DND-41 (cell line): ENCODE measurements around the gene ZNG1C.
"Not testable (repeated sequence)": the region's sequence is repeated elsewhere in the genome, so short reads cannot be mapped to it uniquely, and the experiment has no call there.

Experiments used
- ATAC-seq: fragments of 200-7000 bp; cut with Tn5 transposase; 3 replicates; pipeline ENCODE4 v1.9.1; 2021; ENCODE audit warnings: low read depth; ENCODE audit not compliant: insufficient read depth
- DNase-seq: peaks from one replicate; pipeline ENCODE4 v3.0.0-alpha.2; 2020
- H2AFZ ChIP-seq: 2 replicates; pipeline ENCODE4 v1.6.0; 2012; ENCODE audit warnings: low read depth, low read length
- H3K27ac ChIP-seq: 2 replicates; pipeline ENCODE4 v1.5.1; 2012; ENCODE audit warnings: low read length, inconsistent platforms
- H3K27me3 ChIP-seq: fragments of 200-600 bp; sonication (generic); 2 replicates; pipeline ENCODE4 v1.6.0; 2012; ENCODE audit warnings: low read length, mild to moderate bottlenecking, inconsistent platforms; ENCODE audit not compliant: insufficient read depth, poor library complexity
- H3K36me3 ChIP-seq: 2 replicates; pipeline ENCODE4 v1.5.1; 2012; ENCODE audit warnings: low read length, inconsistent platforms; ENCODE audit not compliant: insufficient read depth
- H3K4me1 ChIP-seq: 2 replicates; pipeline ENCODE4 v1.5.1; 2012; ENCODE audit warnings: mild to moderate bottlenecking, low read length; ENCODE audit not compliant: insufficient read depth
- H3K4me2 ChIP-seq: 2 replicates; pipeline ENCODE4 v1.6.0; 2012; ENCODE audit warnings: mild to moderate bottlenecking, moderate library complexity, low read length, inconsistent platforms; ENCODE audit not compliant: insufficient read depth
- H3K4me3 ChIP-seq, 2 experiments: fragments of 200-600 bp in 1 of 2; shearing (Covaris generic) in 1 of 2; 2 replicates each; pipeline ENCODE4 v1.5.1; 2012 to 2016; ENCODE audit warnings: inconsistent platforms in 2 of 2, low read length in 2 of 2, mild to moderate bottlenecking in 2 of 2, low read depth in 1 of 2, moderate library complexity in 1 of 2
- H3K79me2 ChIP-seq: 2 replicates; pipeline ENCODE4 v1.6.0; 2012; ENCODE audit warnings: low read length, inconsistent platforms; ENCODE audit not compliant: insufficient read depth
- H3K9ac ChIP-seq: 2 replicates; pipeline ENCODE4 v1.6.0; 2012; ENCODE audit warnings: low read depth, mild to moderate bottlenecking, inconsistent platforms, low read length, moderate library complexity
- H3K9me3 ChIP-seq: 2 replicates; pipeline ENCODE4 v1.5.1; 2012; ENCODE audit warnings: low read length, moderate library complexity, mild to moderate bottlenecking, inconsistent platforms; ENCODE audit not compliant: insufficient read depth, severe bottlenecking
- H4K20me1 ChIP-seq: 2 replicates; pipeline ENCODE4 v1.6.0; 2012; ENCODE audit warnings: low read length; ENCODE audit not compliant: insufficient read depth

ZNG1C gene

DNA sequence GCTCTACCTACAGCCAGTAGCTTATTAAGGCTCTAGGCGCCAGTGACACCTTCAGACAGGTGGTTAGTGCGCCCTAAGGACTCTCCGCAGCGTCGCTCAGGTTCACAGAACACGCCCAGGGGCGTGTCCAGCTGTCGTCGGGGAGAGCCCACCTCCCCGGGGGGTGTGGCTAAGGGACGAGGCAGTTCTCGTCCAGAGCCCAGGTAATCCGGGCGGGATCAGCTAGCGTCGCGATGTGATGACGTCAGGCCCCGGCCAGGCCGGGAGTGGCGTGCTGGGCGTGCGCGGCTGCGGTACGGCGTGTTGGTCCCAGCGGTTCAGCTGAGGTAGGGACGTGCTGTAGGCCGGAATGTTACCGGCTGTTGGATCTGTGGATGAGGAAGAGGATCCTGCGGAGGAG is at the start of gene ZNG1C:
ZNG1C (plus strand) TSS at position 301 of the 400 bp plus-strand sequence; CDS start at position 350, 49 bp downstream.
- H3K27me3 ChIP-seq, H3K9me3 ChIP-seq, H3K9ac ChIP-seq, H3K27ac ChIP-seq, H3K4me3 ChIP-seq, H2AFZ ChIP-seq, DNase-seq, H3K4me2 ChIP-seq, ATAC-seq, H4K20me1 ChIP-seq, H3K36me3 ChIP-seq, H3K4me1 ChIP-seq, H3K79me2 ChIP-seq: not testable (repeated sequence)

DNA sequence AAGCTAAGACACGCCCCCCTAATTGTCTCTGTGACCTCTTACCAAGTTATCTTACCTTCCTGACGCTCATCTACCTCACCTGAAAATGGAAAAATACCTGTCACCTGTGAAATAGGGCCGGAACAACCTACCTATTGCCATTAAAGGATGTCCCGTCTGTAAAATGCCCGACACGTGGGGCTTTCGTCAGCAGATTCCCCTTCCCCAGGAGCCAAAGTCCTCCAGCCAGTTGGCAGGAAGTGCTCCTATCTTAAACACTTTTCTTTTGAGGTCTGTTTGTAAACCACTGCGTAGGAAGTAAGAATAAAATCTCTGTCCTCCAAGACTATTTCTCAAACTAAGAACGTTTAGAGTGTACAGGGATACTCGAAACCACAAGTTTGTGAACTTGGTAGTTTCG is 654 bp downstream of the ZNG1C start:
- not testable (repeated sequence) for ATAC-seq, H3K4me2 ChIP-seq, H3K9me3 ChIP-seq, H3K79me2 ChIP-seq, H3K36me3 ChIP-seq, H2AFZ ChIP-seq, H3K4me3 ChIP-seq, H3K9ac ChIP-seq, H3K4me1 ChIP-seq, H4K20me1 ChIP-seq, DNase-seq, H3K27ac ChIP-seq, H3K27me3 ChIP-seq

DNA sequence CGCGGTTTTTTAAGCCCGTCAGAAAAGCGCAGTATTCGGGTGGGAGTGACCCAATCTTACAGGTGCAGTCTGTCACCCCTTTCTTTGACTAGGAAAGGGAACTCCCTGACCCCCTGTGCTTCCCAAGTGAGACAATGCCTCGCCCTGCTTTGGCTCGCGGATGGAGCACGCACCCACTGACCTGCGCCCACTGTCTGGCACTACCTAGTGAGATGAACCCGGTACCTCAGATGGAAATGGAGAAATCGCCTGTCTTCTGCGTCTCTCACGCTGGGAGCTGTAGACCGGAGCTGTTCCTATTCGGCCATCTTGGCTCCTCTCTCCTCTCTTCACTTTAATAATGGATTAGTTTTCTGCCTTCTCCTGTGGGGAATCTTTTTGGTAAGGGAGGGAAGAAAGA is 39.3 kb downstream of the ZNG1C start:
- H3K4me2 ChIP-seq: not testable (repeated sequence)

DNA sequence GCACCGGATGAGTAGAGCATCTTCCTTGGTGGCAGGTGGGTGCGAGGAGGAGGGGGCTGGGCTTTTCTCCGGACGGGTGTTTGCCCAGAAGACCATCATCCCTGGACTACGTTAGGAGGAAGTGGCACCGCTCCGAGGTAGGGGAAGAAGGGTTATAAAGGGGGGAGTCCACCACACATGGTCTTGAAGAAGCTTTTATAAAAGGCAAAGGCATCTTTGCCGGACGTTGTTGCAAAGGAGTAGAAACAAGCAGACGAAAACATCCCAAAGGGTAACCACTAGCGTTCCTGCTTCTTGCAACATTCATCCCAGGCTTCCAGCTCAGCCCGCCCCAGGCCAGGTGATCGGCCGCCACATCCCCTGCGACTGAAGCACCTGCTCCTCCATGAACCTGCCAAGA is 60.8 kb downstream of the ZNG1C start, which contains the start of gene FOXD4L3:
FOXD4L3 (plus strand) TSS at position 301 of the 400 bp plus-strand sequence; CDS start at position 386, 85 bp downstream.
- ATAC-seq, H3K4me3 ChIP-seq, H3K36me3 ChIP-seq, H2AFZ ChIP-seq, H3K9me3 ChIP-seq, H3K9ac ChIP-seq, H3K4me1 ChIP-seq, DNase-seq, H3K27ac ChIP-seq, H3K4me2 ChIP-seq, H3K79me2 ChIP-seq, H3K27me3 ChIP-seq, H4K20me1 ChIP-seq: not testable (repeated sequence)

More for the DNA sequence above, 39.3 kb downstream of the ZNG1C start:
- H3K9me3 ChIP-seq, H4K20me1 ChIP-seq, H2AFZ ChIP-seq, H3K27ac ChIP-seq, ATAC-seq, H3K9ac ChIP-seq, H3K27me3 ChIP-seq, H3K36me3 ChIP-seq, H3K79me2 ChIP-seq, H3K4me3 ChIP-seq, DNase-seq, H3K4me1 ChIP-seq: not testable (repeated sequence)

DNA sequence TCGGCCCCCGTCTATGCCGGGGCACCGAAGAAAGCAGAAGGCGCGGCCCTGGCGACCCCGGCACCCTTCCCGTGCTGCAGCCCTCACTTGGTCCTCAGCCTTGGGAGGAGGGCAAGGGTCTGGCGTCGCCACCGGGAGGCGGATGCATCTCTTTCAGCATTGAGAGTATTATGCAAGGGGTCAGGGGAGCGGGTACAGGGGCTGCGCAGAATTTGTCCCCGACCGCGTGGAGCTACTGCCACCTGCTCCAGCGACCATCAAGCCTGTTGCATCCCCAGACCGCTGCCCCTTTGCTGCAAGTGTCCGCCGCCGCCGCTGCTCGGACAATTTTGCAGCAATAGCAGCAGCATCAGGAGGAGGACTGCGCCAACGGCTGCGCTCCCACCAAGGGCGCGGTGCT is 62.0 kb downstream of the ZNG1C start:
- H3K4me3 ChIP-seq, H3K27me3 ChIP-seq, H3K27ac ChIP-seq, ATAC-seq, DNase-seq, H3K4me1 ChIP-seq, H2AFZ ChIP-seq, H3K36me3 ChIP-seq, H3K9ac ChIP-seq, H3K9me3 ChIP-seq, H3K79me2 ChIP-seq, H3K4me2 ChIP-seq, H4K20me1 ChIP-seq: not testable (repeated sequence)

DNA sequence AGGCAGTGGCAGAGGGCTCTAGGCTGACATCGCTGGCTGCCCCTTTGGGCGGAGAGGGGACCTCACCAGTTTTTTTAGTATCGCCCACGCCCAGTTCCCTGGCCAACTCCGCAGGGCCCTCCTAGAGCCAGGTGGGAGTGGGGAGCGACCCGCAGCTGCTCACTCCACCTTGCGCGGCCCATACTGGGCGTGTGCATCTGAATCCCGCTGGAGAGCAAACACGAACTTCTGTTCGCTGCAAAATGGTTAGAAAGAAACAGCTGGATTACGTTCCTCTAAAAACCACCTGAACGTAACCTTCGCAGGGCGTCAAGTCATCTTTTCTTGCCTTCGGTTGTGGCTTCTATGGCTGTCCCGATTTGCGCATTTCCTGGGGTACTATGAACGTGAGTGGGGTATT is 62.4 kb downstream of the ZNG1C start:
- ATAC-seq, H2AFZ ChIP-seq, H3K4me2 ChIP-seq, H3K27ac ChIP-seq, H3K9me3 ChIP-seq, H3K9ac ChIP-seq, H3K27me3 ChIP-seq, H3K4me3 ChIP-seq, H3K36me3 ChIP-seq, H3K79me2 ChIP-seq, DNase-seq, H3K4me1 ChIP-seq, H4K20me1 ChIP-seq: not testable (repeated sequence)

DNA sequence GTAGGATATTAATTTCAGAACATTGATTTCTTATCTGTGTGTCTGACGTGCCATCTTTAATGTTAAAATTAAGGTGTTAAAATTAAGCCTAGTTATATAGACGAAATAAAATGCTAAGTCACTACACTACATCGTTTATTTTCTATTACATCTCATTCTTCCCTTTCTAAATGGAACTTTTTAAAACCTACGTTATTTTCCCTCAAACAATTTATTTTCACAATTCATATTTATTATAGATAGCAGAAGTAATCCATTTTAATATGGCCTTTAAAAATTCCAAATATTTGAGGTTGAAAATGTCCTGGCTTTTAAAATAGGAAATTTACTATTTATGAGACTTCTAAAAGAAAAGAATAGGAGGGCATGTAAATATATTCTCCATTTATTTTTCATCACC is 63.0 kb downstream of the ZNG1C start:
- H3K36me3 ChIP-seq, H3K4me1 ChIP-seq, H3K9me3 ChIP-seq, H2AFZ ChIP-seq, H3K4me3 ChIP-seq, H3K79me2 ChIP-seq, H3K27ac ChIP-seq, H3K9ac ChIP-seq, H4K20me1 ChIP-seq, DNase-seq, H3K4me2 ChIP-seq, ATAC-seq, H3K27me3 ChIP-seq: not testable (repeated sequence)

DNA sequence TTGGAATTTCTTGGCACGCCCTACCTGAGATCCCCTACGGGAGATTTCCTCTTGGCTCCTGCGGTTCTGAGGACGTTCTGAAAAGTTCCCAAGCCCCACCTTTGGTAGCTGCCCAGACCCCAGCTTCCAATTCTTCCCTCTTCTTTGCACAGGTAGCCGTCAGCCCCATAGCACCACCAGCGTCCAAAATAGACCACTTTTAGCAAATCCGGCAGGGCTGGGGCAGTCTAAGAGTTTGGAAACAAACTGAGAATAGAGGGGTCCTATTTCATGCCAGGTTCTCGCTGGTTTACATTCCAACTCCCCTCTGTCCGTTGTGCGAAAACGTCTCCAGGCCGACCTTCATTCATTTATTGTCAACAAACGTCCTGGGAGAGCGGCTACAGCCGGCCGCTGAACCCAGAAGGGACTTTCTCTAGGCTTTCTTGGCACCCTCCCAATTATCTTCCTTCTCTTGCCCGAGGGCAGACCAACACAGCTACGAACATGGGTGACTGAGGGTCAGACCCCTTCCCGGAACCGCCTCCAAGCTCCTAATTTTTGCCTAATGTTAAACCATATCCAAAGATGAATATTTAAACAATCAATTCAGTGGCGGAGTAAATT is 64.0 kb downstream of the ZNG1C start:
- H3K27ac ChIP-seq, ATAC-seq, H4K20me1 ChIP-seq: not testable (repeated sequence)

More for the DNA sequence above, 64.0 kb downstream of the ZNG1C start:
- not testable (repeated sequence) for H3K4me1 ChIP-seq, H2AFZ ChIP-seq, H3K4me2 ChIP-seq, H3K9ac ChIP-seq, H3K79me2 ChIP-seq, DNase-seq, H3K36me3 ChIP-seq, H3K4me3 ChIP-seq, H3K27me3 ChIP-seq, H3K9me3 ChIP-seq
